Stimulated activated CD4-positive, alpha-beta T cell treated with anti-CD3 and anti-CD28 coated beads, Interleukin-2, amount 100 ng/mL, for 24 hours (primary cell): Measurements from ENCODE around the gene ALS2CL.
"Not testable (repeated sequence)": the region's sequence is repeated elsewhere in the genome, so short reads cannot be mapped to it uniquely, and the experiment has no call there.

ENCODE experiments used
- DNase-seq, 2 donors: peaks; one replicate each; pipeline ENCODE4 v3.0.0-alpha.2; 2020

ALS2CL gene, protein sequence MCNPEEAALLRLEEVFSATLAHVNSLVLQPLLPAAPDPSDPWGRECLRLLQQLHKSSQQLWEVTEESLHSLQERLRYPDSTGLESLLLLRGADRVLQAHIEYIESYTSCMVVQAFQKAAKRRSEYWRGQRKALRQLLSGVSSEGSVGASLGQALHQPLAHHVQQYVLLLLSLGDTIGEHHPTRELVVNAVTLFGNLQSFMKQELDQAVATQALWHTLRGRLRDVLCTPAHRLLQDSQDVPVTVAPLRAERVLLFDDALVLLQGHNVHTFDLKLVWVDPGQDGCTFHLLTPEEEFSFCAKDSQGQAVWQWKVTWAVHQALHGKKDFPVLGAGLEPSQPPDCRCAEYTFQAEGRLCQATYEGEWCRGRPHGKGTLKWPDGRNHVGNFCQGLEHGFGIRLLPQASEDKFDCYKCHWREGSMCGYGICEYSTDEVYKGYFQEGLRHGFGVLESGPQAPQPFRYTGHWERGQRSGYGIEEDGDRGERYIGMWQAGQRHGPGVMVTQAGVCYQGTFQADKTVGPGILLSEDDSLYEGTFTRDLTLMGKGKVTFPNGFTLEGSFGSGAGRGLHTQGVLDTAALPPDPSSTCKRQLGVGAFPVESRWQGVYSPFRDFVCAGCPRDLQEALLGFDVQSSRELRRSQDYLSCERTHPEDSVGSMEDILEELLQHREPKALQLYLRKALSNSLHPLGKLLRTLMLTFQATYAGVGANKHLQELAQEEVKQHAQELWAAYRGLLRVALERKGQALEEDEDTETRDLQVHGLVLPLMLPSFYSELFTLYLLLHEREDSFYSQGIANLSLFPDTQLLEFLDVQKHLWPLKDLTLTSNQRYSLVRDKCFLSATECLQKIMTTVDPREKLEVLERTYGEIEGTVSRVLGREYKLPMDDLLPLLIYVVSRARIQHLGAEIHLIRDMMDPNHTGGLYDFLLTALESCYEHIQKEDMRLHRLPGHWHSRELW

DNA sequence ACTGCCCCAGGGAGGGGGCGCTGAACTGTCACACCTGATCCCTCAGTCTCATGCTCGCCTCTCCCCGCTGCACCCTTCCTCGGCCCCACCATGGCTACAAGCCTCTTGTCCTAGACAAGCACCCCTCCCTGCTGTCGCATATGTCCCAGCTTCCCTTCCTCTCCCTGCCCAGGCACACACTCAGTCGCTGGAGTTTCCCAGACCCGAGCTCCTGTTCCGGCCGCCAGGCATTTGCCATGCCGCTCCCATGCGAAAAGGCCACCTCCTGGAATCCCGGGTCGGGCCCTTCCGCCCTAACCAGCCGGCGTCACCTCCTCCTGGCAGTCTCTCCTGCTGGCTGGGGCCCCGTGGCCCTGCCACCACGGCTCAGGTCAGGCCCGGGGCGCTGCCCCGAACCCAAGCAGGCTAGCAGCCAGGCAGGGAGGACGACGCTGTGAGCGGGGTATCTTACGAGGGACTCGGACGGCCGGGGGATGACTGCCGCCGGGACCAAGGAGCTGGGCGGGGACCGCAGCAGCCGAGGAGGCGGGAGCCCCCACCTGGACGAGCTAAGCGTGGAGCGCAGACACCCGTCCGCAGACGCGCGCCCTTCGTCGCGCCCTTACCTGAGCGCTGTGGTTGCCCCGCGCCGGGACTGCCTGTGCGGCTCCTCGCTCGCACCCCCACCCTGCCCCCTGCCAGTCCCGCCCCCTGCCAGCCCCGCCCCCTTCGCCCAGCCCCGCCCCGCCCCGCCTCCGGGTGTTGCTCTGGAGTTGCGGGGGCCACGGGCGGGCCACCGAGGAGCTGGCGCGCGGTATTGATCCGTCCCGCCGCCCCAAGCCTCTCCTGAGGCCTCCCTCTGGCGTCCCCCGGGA, at the start of gene ALS2CL:
ALS2CL (minus strand) TSS at position 642 of the 854 bp plus-strand sequence. CDS start 4,239 bp downstream, outside the sequence.
- DNase-seq = peak; percentile 63 to 69

GRCh38 chr3:46742992-46743585, 49.6 kb upstream of the ALS2CL start:
- DNase-seq = no peak

- DNase-seq = not testable (repeated sequence)
Observed at GRCh38 chr3:46739565-46739964, 46.1 kb upstream of the ALS2CL start.

- no peak for DNase-seq
Observed at GRCh38 chr3:46737329-46737731, 43.9 kb upstream of the ALS2CL start.

DNA sequence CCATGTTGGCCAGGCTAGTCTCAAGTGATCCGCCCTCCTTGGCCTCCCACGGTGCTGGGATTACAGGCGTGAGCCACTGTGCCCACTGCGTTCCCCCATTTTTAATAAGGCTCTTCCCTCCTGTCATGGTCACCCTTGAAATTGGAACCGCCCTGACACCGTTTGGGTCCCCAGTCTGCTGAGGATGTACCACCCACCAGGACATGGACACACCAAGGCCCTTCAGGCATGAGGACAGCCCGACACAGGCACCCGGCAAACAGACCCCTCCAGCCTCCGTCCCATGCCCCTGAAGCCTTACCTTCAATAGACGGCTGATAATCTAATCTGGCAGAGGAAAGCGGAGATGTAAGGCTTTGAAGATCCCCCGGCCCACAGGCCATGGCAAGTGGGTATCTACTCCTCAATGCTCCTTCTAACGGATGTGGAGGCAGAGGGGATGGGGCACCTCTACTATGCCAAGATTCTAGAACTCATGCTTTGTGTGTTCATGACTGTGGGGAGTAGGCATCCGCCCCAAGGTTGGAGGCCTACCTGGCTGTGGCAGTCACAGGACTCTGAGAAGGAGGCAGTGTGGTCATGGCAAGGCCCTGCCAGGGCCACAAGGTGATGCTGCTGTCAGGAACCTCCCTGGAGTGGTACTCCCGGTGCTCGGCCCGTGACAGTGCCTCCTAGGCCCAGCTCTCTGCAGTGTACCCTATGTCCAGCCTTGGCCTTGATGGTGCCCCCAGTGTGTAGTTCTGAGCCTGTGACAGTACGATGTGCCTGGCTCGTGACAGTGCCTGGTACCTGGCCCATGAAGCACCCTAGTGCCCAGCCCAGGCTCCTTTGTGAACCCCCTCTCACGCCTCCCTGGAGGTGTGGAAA, 42.8 kb upstream of the ALS2CL start:
- DNase-seq = no peak

- DNase-seq = peak in 1 of 2 donors; percentile 9
Observed at GRCh38 chr3:46734773-46735172, 41.3 kb upstream of the ALS2CL start.

DNA sequence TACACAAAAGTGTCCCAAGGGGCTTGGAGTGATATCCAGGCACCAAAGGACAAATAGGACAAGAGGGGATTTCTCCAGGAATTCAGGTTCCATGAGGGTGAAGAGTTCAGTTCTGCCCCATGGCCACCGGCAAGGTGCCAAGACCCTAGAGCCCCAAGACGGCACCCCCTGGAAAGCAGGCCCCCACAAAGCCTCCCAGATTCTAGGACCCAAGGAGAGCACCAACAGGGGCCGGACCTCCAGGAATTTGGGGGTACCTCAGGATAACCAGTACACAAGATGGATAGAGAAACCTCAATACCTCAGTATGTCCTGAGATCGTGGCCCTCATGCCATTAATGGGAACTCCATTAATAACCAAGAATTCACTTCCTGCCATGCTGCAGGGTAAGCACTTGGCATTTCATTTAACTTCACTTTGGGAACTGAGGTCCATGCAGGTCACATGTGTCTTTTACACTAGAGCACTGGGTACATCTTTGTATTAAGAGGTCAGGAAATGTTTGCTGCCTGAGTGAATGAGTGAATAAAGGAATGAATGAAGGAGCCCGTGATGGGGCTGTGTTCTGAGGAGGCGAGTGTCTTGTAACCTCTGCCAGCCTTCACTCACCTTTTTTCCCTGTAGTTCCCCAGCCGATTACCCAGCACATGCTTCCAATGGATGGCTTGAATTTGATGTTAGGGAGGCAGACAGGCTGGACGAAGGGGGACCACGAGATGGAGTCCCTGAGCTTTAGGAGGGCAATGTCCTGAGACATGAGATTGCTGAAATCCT, 39.7 kb upstream of the ALS2CL start:
- peak in 1 of 2 donors; percentile 4 for DNase-seq

- no peak for DNase-seq
Observed at GRCh38 chr3:46731795-46732194, 38.3 kb upstream of the ALS2CL start.

DNA sequence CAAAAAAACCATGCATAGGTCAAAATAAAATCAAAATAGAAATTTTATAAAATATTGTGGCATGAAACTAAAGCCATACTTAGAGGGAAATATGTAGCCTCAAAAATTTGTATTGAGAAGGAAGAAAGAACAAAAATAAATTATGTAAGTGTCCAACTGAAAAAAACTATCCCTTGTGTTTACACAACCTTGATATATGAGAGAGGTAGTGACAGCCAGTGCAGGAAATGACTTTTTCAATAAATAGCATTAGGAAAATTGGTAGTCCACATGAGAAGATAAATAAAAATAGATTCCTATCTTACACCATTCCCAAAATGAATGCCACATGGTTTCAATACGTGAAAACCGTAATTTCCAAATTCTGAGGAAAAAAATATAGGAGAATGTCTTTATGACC, 37.3 kb upstream of the ALS2CL start:
- DNase-seq = no peak

GRCh38 chr3:46729038-46729437, 35.6 kb upstream of the ALS2CL start:
- DNase-seq = peak in 1 of 2 donors; percentile 3

DNA sequence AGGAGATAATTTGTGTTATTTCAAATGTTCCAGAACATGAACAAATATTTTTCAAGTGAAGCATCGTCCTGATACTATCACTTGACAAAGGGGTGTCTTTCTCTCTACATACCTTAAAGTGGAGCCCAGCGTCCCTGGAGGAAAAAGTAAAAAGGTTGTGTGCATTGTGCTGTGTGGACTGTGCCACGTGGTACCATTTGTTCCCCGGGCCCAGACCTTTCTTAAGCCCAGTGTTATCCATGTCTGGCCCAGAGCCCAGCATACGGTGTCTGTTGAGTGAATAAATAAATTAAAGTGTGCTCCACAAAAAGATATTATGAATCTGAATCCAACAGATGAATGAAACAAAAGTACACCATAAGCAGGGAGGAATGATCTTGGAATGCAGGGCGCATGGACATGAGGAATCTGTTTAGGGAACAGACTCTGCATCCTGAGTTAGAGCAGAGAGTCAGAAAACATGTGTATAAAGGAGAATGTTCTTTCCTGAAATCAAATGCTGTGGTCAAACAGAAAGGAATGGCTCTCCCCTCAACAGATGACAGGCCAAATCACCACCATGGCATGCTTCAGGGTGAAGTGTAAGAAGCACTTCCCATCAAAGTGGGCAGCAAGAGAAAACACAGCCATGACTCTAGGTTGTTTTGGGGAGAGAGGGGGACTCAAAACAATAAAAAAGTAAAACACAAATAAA, 32.3 kb upstream of the ALS2CL start:
- peak in 1 of 2 donors; percentile 3 for DNase-seq

GRCh38 chr3:46724424-46724823, 30.9 kb upstream of the ALS2CL start:
- DNase-seq = no peak

DNA sequence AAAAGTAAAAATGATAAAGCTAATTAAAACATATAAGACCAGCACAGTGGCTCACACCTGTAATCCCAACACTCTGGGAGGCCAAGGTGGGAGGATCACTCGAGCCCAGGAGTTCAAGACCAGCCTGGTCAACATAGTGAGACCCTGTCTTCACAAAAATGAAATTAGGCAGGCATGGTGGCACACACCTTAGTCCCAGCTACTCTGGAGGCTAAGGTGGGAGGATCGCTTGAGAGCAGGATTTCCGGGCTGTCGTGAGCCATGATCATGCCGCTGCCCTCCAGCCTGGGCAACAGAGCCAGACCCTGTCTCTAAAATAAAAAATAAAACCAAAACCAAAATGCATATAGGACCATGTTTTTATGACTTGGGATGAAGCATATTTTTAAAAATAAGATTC, 29.0 kb upstream of the ALS2CL start:
- no peak for DNase-seq

DNA sequence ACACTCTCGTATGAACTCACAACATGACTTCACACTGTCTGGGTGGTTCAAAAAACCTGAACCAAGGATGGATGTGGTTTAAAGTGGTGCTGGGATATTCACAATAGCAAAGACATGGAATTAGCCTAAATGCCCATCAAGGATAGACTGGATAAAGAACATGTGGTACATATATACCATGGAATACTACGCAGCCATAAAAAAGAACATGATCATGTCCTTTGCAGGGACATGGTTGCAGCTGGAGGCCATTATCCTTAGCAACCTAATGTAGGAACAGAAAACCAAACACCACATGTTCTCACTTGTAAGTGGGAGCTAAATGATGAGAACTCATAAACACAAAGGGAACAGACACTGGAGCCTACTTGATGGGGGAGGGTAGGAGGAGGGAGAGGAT, 27.5 kb upstream of the ALS2CL start:
- peak in 1 of 2 donors; percentile 3 for DNase-seq

DNA sequence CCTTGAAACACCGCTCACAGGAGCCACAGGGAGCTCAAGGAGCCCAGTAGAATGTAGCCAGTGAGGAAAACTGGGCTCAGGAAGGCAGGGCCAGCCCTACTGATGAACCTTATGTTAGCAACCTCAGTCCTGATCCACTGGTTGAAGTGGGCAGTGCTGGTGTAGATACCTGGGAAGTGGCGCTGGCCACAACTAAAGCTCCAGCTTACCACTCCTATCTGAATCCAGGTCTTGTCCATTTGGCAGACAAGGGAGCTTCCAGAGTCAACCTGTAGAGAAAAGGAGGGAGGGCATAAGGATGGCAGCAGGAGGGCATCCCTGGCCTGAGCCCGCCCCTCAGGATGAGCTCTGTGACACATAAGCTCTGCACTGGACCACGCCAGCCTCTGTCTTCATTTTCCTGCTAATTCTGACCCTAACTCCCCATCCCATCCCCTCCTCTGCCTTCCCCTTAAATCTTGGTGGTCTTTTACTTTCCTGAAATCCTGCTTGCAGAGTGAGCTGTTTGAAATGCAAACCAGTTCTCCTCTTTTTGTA, 26.3 kb upstream of the ALS2CL start:
- no peak for DNase-seq

GRCh38 chr3:46719044-46719565, 25.6 kb upstream of the ALS2CL start:
- DNase-seq = no peak

- DNase-seq = peak; percentile 34 to 52
Observed at GRCh38 chr3:46717447-46718231, 24.2 kb upstream of the ALS2CL start, which contains the start of gene PRSS50. TSS of gene PRSS50 (minus strand) at chr3:46717869. CDS start at chr3:46717824, 45 bp downstream.
